GM12878 (cell line): ENCODE results near the gene FAM120A. TPM values are rescaled to one million over a fixed set of nuclear protein-coding genes. Genes with fewer than 3 reads are reported as not detected.

ENCODE experiments used
- ATAC-seq: fragments of 200-7000 bp; cut with Tn5 transposase; 3 replicates; pipeline ENCODE4 v1.9.1; 2020; ENCODE audit warnings: mild to moderate bottlenecking, moderate library complexity
- BruUV-seq: library from RNA; stranded (reverse); fragments of 400-500 nt; replicated peaks from 2 replicates; lab custom pipeline; 2021; lab: Mats Ljungman, UMichigan
- CTCF ChIA-PET: fragments of 300-600 bp; sonication (Branson Sonifier 250); formaldehyde crosslinking; extraction: SDS; loops from one replicate; lab custom pipeline; 2021; ENCODE audit warnings: inconsistent platforms; lab: Yijun Ruan, JAX
- POLR2A ChIA-PET: fragments of 350-600 bp; formaldehyde crosslinking; extraction: SDS; loops from one replicate; lab custom pipeline; 2021; ENCODE audit warnings: inconsistent platforms; lab: Charles Lee
- RAD21 ChIA-PET: fragments of 300-600 bp; sonication (Branson Sonifier 250); formaldehyde crosslinking; loops from one replicate; lab custom pipeline; 2023; ENCODE audit warnings: antibody characterized with exemption; ENCODE audit not compliant: unreplicated experiment; lab: Charles Lee
- SMC1A ChIA-PET: fragments of 300-600 bp; sonication (Branson Sonifier 250); formaldehyde crosslinking; loops from one replicate; lab custom pipeline; 2023; ENCODE audit not compliant: unreplicated experiment, uncharacterized antibody; lab: Charles Lee
- DNase-seq: peaks from one replicate; pipeline ENCODE4 v3.0.0-alpha.2; 2011; ENCODE audit warnings: low read depth, low spot score
- FAIRE-seq: peaks from 3 replicates; lab custom pipeline; 2011; peaks lifted over from hg19 to GRCh38; lab: Jason Lieb, UNC
- H2AFZ ChIP-seq: 2 replicates; pipeline ENCODE4 v1.6.0; 2011; ENCODE audit warnings: low read depth, low read length, control low read depth; ENCODE audit not compliant: control insufficient read depth
- H3K27ac ChIP-seq: 2 replicates; pipeline ENCODE4 v1.5.1; 2011; ENCODE audit warnings: control low read depth; ENCODE audit not compliant: control insufficient read depth, insufficient read depth
- H3K27me3 ChIP-seq, 2 experiments: replicated peaks in 1 of 2; 2 replicates each; pipeline versions ENCODE4 v1.6.0 to v1.6.1; 2011; ENCODE audit warnings: low read length in 1 of 2; ENCODE audit not compliant: control insufficient read depth in 2 of 2, insufficient read depth in 2 of 2
- H3K36me3 ChIP-seq, 2 experiments: 2 replicates each; pipeline ENCODE4 v1.5.1; 2011; ENCODE audit warnings: low read length in 1 of 2; ENCODE audit not compliant: control insufficient read depth in 2 of 2, insufficient read depth in 2 of 2
- H3K4me1 ChIP-seq: 2 replicates; pipeline ENCODE4 v1.6.1; 2011; ENCODE audit warnings: mild to moderate bottlenecking, low read length, moderate library complexity, mixed read lengths; ENCODE audit not compliant: control insufficient read depth, insufficient read depth
- H3K4me2 ChIP-seq: 2 replicates; pipeline ENCODE4 v1.6.0; 2011; ENCODE audit warnings: control low read depth; ENCODE audit not compliant: control insufficient read depth, insufficient read depth
- H3K4me3 ChIP-seq: fragments of 200-600 bp; sonication (generic); 2 replicates; pipeline ENCODE4 v1.5.1; 2016
- H3K79me2 ChIP-seq: 2 replicates; pipeline ENCODE4 v1.6.0; 2011; ENCODE audit warnings: low read length; ENCODE audit not compliant: control insufficient read depth, insufficient read depth
- H3K9ac ChIP-seq: 2 replicates; pipeline ENCODE4 v1.8.0; 2011; ENCODE audit warnings: low read length, control low read depth, mixed read lengths; ENCODE audit not compliant: control insufficient read depth, insufficient read depth
- H3K9me3 ChIP-seq: replicated peaks from 3 replicates; pipeline ENCODE4 v1.5.1; 2011; ENCODE audit warnings: mild to moderate bottlenecking, low read length; ENCODE audit not compliant: control insufficient read depth, insufficient read depth
- H4K20me1 ChIP-seq: 2 replicates; pipeline ENCODE4 v1.6.0; 2011; ENCODE audit not compliant: control insufficient read depth, insufficient read depth
- EED ChIP-seq: sonication (generic); IDR thresholded peaks from 2 replicates; pipeline ENCODE4 v1.6.1; 2016; ENCODE audit warnings: antibody characterized with exemption, low read depth
- GATAD2B ChIP-seq: fragments of 450-650 bp; conservative IDR thresholded peaks from 2 replicates; pipeline ENCODE4 v1.6.1; 2017; ENCODE audit warnings: low read depth, mild to moderate bottlenecking, moderate library complexity
- KLF5 ChIP-seq: fragments of 450-650 bp; IDR thresholded peaks from 2 replicates; pipeline ENCODE4 v1.6.1; 2014; ENCODE audit warnings: mild to moderate bottlenecking; ENCODE audit not compliant: partially characterized antibody
- MEF2B ChIP-seq: fragments of 450-650 bp; IDR thresholded peaks from 2 replicates; pipeline ENCODE4 v1.6.1; 2018; ENCODE audit warnings: mild to moderate bottlenecking, moderate library complexity; ENCODE audit not compliant: partially characterized antibody, poor library complexity, severe bottlenecking
- MTA2 ChIP-seq: fragments of 450-650 bp; IDR thresholded peaks from 2 replicates; pipeline ENCODE4 v1.6.1; 2016; ENCODE audit warnings: low read depth, mild to moderate bottlenecking, moderate library complexity
- NFYB ChIP-seq: IDR thresholded peaks from 2 replicates; pipeline ENCODE4 v1.6.1; 2011; ENCODE audit warnings: low read depth, mild to moderate bottlenecking, low read length, improper control_type of control experiment, moderate library complexity; ENCODE audit not compliant: insufficient read depth
- PML ChIP-seq: IDR thresholded peaks from 2 replicates; pipeline ENCODE4 v1.6.1; 2012; ENCODE audit warnings: low read length, inconsistent platforms
- POU2F2 ChIP-seq: IDR thresholded peaks from 3 replicates; pipeline ENCODE4 v1.6.1; 2011; ENCODE audit warnings: low read depth, mild to moderate bottlenecking, low read length, borderline replicate concordance
- RELA ChIP-seq: fragments of 450-650 bp; IDR thresholded peaks from 2 replicates; pipeline ENCODE4 v1.8.0; 2014; ENCODE audit warnings: borderline replicate concordance; ENCODE audit not compliant: partially characterized antibody
- STAT1 ChIP-seq: fragments of 450-650 bp; conservative IDR thresholded peaks from 2 replicates; pipeline ENCODE4 v1.6.1; 2014; ENCODE audit warnings: antibody characterized with exemption, mild to moderate bottlenecking
- STAT3 ChIP-seq: IDR thresholded peaks from 2 replicates; pipeline ENCODE4 v1.6.1; 2011; ENCODE audit warnings: low read depth, low read length, improper control_type of control experiment
- ZNF24 ChIP-seq: fragments of 450-650 bp; IDR thresholded peaks from 2 replicates; pipeline ENCODE4 v1.6.1; 2017; ENCODE audit warnings: antibody characterized with exemption, mild to moderate bottlenecking
- WGBS: methylation state at CpG from one replicate; pipeline ENCODE4 v1.1.6; 2016; ENCODE audit warnings: low lambda C conversion rate; ENCODE audit not compliant: insufficient replicate concordance, insufficient coverage; ENCODE audit errors: missing lambda C conversion rate; 5-methylcytosine and 5-hydroxymethylcytosine counted together
- in situ Hi-C: fragments of 300-500 bp; cut with MboI; formaldehyde crosslinking; loops from 9 replicates; pipeline ENCODE4 v1.14.3; 2018; ENCODE audit warnings: mixed read lengths
- intact Hi-C: fragments of 100-400 bp; cut with micrococcal nuclease; formaldehyde crosslinking; loops from one replicate; pipeline ENCODE4 v1.14.2; 2022; ENCODE audit not compliant: unreplicated experiment
- polyA plus RNA-seq, 11 experiments: library from polyadenylated mRNA; depleted of rRNA in 4 of 11; unstranded in 6 of 11; stranded (reverse) in 5 of 11; fragments of >200 nt; fragmentation: Nextera tagmentation in 4 of 11; fragmentation: Illumina TruSeq in 1 of 11; extraction: Ambion mirVana in 4 of 11; extraction: Trizol in 1 of 11; gene quantifications; 1 replicate in 1 of 11; 2 replicates in 10 of 11; pipeline versions ENCODE4 v1.2.1 to v1.2.3, GENCODE V29; 2011 to 2016; ENCODE audit warnings: inconsistent platforms in 2 of 11, missing spikeins in 2 of 11, low read depth in 1 of 11
- total RNA-seq, 4 experiments: library from RNA; depleted of rRNA in 3 of 4; stranded (reverse); fragments of >200 nt in 3 of 4; fragmentation: Illumina TruSeq in 1 of 4; extraction: Trizol in 1 of 4; gene quantifications; 2 replicates each; pipeline versions ENCODE4 v1.2.1 to v1.2.3, GENCODE V29; 2013 to 2021
- TF ChIP-seq, protein P1 (sequence below): IDR thresholded peaks from 2 replicates; pipeline ENCODE4 v1.6.1; 2012; ENCODE audit warnings: improper control_type of control experiment, low read depth, low read length; ENCODE audit not compliant: insufficient replicate concordance

FAM120A gene
- total and polyA plus RNA-seq, 10 of the 15 experiments (the other 5 are each of a cell fraction or from before 2014, with no cell fraction given): 13.1 to 89.6 (median 52.5) TPM

DNA sequence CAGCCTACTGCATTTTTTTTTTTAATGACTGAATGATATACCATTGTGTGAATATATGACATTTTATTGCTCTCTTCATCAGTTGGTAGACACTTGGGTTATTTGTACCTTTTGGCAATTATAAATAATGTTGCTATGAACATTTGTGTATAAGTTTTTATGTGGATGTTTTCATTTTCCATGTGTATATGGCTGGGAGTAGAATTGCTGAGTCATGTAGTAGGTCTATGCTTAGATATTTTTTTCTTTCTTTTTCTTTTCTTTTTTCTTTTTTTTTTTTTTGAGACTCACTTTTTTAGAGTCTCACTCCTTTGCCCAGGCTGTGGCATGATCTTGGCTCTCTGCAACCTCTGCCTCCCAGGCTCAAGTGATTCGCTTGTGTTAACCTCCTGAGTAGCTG lies 34.8 kb downstream of the FAM120A start:
- no peak overlapping the region; the same call in 1 of the 2 replicates for H3K27ac ChIP-seq
- 89% methylated on average over 1 of the region's 1 CpG for WGBS
- no peak overlapping the region for H2AFZ ChIP-seq
- H3K9ac ChIP-seq: no peak overlapping the region
- H3K4me2 ChIP-seq: no peak overlapping the region
- H3K4me3 ChIP-seq: no peak overlapping the region
- SMC1A ChIA-PET: interaction anchor here (1.5 kb wide), 1 partner anchor 10 kb away, joined by 5 read pairs; no protein-coding TSS in a partner anchor
- FAIRE-seq: no peak
- H3K27me3 ChIP-seq: no peaks in the 10 kb centered on the region
- peaks cover 15% of the 10 kb centered on the region for H3K79me2 ChIP-seq
- DNase-seq: no peak
- intact Hi-C loops (no loop called here), in situ Hi-C loops (no loop called here)
- H3K4me1 ChIP-seq: 0 out of 2 replicates have a peak, but pooled peaks cover 3% of the 10 kb centered on the region
- BruUV-seq: no TSS peak
- CTCF ChIA-PET: interaction anchor here (0.8 kb wide), 1 partner anchor 9 kb away, joined by 4 read pairs; no protein-coding TSS in a partner anchor
- H3K36me3 ChIP-seq: peaks cover 13 to 15% of the 10 kb centered on the region in 2 experiments
- TF ChIP-seq GATAD2B (no peak), STAT1 (no peak), STAT3 (no peak), POU2F2 (no peak), PML (no peak), EED (no peak), MTA2 (no peak), KLF5 (no peak), MEF2B (no peak), RELA (no peak), ZNF24 (no peak), NFYB (no peak)
- TF ChIP-seq, protein P1, sequence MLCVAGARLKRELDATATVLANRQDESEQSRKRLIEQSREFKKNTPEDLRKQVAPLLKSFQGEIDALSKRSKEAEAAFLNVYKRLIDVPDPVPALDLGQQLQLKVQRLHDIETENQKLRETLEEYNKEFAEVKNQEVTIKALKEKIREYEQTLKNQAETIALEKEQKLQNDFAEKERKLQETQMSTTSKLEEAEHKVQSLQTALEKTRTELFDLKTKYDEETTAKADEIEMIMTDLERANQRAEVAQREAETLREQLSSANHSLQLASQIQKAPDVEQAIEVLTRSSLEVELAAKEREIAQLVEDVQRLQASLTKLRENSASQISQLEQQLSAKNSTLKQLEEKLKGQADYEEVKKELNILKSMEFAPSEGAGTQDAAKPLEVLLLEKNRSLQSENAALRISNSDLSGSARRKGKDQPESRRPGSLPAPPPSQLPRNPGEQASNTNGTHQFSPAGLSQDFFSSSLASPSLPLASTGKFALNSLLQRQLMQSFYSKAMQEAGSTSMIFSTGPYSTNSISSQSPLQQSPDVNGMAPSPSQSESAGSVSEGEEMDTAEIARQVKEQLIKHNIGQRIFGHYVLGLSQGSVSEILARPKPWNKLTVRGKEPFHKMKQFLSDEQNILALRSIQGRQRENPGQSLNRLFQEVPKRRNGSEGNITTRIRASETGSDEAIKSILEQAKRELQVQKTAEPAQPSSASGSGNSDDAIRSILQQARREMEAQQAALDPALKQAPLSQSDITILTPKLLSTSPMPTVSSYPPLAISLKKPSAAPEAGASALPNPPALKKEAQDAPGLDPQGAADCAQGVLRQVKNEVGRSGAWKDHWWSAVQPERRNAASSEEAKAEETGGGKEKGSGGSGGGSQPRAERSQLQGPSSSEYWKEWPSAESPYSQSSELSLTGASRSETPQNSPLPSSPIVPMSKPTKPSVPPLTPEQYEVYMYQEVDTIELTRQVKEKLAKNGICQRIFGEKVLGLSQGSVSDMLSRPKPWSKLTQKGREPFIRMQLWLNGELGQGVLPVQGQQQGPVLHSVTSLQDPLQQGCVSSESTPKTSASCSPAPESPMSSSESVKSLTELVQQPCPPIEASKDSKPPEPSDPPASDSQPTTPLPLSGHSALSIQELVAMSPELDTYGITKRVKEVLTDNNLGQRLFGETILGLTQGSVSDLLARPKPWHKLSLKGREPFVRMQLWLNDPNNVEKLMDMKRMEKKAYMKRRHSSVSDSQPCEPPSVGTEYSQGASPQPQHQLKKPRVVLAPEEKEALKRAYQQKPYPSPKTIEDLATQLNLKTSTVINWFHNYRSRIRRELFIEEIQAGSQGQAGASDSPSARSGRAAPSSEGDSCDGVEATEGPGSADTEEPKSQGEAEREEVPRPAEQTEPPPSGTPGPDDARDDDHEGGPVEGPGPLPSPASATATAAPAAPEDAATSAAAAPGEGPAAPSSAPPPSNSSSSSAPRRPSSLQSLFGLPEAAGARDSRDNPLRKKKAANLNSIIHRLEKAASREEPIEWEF: no peak
- no peaks in the 10 kb centered on the region for H4K20me1 ChIP-seq
- H3K9me3 ChIP-seq: no peaks in the 10 kb centered on the region
- POLR2A ChIA-PET: interaction anchor here (0.7 kb wide), 1 partner anchor 633 kb away, joined by 3 read pairs; no protein-coding TSS in a partner anchor
- RAD21 ChIA-PET: no interaction called here
- ATAC-seq: no peak
